GM12878 (cell line): ENCODE results near the gene SHROOM3.

Experiments used
- ATF7 ChIP-seq: fragments of 450-650 bp; IDR thresholded peaks from 2 replicates; pipeline ENCODE4 v1.6.1; 2016; ENCODE audit warnings: low read depth, mild to moderate bottlenecking
- BACH1 ChIP-seq: fragments of 450-650 bp; IDR thresholded peaks from 2 replicates; pipeline ENCODE4 v1.6.1; 2017; ENCODE audit warnings: mild to moderate bottlenecking, borderline replicate concordance
- CREM ChIP-seq: IDR thresholded peaks from 2 replicates; pipeline ENCODE4 v1.6.1; 2014; ENCODE audit warnings: antibody characterized with exemption, low read depth
- CTCF ChIP-seq, 3 experiments: IDR thresholded peaks in 2 of 3; conservative IDR thresholded peaks in 1 of 3; 2 replicates each; pipeline ENCODE4 v1.5.1; 2011; ENCODE audit warnings: low read depth in 3 of 3, low read length in 3 of 3, mild to moderate bottlenecking in 3 of 3, control low read depth in 2 of 3, moderate library complexity in 2 of 3, inconsistent platforms in 1 of 3, mixed read lengths in 1 of 3; ENCODE audit not compliant: control insufficient read depth in 2 of 3, insufficient read depth in 1 of 3; ENCODE audit errors: extremely low read depth in 1 of 3
- EP300 ChIP-seq, 2 experiments: fragments of 150-350 bp in 1 of 2; IDR thresholded peaks; 2 replicates each; pipeline ENCODE4 v1.6.1; 2011 to 2012; ENCODE audit warnings: low read depth in 2 of 2, low read length in 2 of 2, borderline replicate concordance in 1 of 2, improper control_type of control experiment in 1 of 2, inconsistent platforms in 1 of 2; ENCODE audit not compliant: control insufficient read depth in 1 of 2
- HDAC2 ChIP-seq: fragments of 200-600 bp; sonication (generic); IDR thresholded peaks from 2 replicates; pipeline ENCODE4 v1.6.1; 2017
- RAD51 ChIP-seq: fragments of 450-650 bp; IDR thresholded peaks from 2 replicates; pipeline ENCODE4 v1.6.1; 2016; ENCODE audit warnings: moderate library complexity, mild to moderate bottlenecking, inconsistent platforms
- RELA ChIP-seq: fragments of 450-650 bp; IDR thresholded peaks from 2 replicates; pipeline ENCODE4 v1.8.0; 2014; ENCODE audit warnings: borderline replicate concordance; ENCODE audit not compliant: partially characterized antibody
- RFX5 ChIP-seq: IDR thresholded peaks from 2 replicates; pipeline ENCODE4 v1.6.1; 2011; ENCODE audit warnings: low read depth, low read length, improper control_type of control experiment
- USF1 ChIP-seq: IDR thresholded peaks from 2 replicates; pipeline ENCODE4 v1.6.1; 2011; ENCODE audit warnings: borderline replicate concordance, low read depth, mild to moderate bottlenecking, moderate library complexity, mixed read lengths, low read length; ENCODE audit not compliant: insufficient read depth; ENCODE audit errors: extremely low read length
- USF2 ChIP-seq: IDR thresholded peaks from 2 replicates; pipeline ENCODE4 v1.6.1; 2011; ENCODE audit warnings: low read depth, low read length, improper control_type of control experiment, borderline replicate concordance

- TF ChIP-seq BACH1 (no peak), RAD51 (no peak), USF1 (no peak), RFX5 (no peak), CREM (no peak), RELA (no peak), USF2 (no peak), HDAC2 (no peak), ATF7 (no peak), EP300 (IDR thresholded peaks at IDR 0.05; ENCODE audit: borderline replicate concordance in 1 of 2, control insufficient read depth in 1 of 2, low read depth in 2 of 2, low read length in 2 of 2) (no peak), CTCF (IDR thresholded peaks at IDR 0.05 in 2 of 3, conservative IDR thresholded peaks at IDR 0.05 in 1 of 3; ENCODE audit: control insufficient read depth in 2 of 3, extremely low read depth in 1 of 3, insufficient read depth in 1 of 3, low read depth in 3 of 3, low read length in 3 of 3) (no peak)
Measured at GRCh38 chr4:76571274-76571673, 136.2 kb downstream of the SHROOM3 start.
